GM19099 (cell line): ENCODE data around the gene MR1.
A peak's percentile ranks its signal among the peaks of the same experiment; 100 is the strongest.

Experiments
- POLR2A ChIP-seq: IDR thresholded peaks from 3 replicates; pipeline ENCODE4 v1.6.1; 2011; ENCODE audit warnings: low read depth; ENCODE audit not compliant: insufficient read length; ENCODE audit errors: extremely low read depth

Gene MR1

DNA sequence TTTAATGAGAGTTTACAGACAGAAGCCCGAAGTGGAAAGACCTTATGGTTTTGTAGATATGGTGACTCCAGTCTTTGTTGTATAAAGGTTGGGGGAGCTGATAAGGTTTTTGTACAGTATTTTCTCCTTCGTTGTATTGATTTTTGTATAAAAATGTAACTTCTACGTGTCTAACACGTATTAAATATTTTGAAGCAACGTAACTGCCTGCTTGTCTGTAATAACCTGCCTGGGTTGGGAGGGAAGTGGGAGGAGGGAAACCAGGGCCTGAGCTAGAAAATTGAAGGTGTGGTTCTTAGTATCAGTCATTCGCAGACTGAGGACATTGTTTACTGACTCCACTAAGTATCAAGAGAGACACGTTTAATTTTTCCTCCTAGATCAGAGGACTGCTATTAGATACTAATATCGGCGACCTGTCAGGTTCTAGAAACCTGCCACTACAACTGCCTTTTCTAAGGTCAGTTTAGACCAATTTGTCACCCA, 56.9 kb downstream of the MR1 start:
- no peak for TF ChIP-seq POLR2A

GRCh38 chr1:181091309-181092040, 57.7 kb downstream of the MR1 start:
- TF ChIP-seq POLR2A: no peak

GRCh38 chr1:181092056-181092455, 58.3 kb downstream of the MR1 start:
- TF ChIP-seq POLR2A: no peak

DNA sequence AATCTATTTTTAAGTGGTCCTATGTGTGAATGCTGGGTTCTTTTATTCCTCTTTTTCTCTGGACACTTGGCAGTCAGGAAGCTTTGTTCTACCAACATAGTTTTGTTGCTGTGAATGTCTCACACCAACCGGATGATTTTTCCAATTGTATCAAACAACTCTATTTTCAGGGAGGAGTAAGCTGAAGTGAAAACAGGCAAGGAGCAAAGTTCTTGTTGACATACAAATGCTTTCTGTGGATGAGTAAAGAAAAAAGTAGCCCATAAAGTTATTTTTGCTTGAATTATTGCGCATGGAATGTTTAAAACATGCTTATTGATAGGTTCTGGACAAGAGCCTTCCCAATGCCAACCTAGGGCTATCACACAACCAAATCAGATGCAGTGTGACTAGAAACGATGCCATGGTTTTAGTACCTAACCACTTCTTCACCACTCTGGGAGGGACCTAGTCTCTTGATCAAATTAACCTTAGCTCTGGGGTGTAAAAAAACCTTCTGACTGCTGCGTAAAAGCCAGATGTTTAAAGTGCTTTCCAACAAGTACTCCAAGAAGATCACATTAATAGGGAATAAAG, 59.2 kb downstream of the MR1 start:
- no peak for TF ChIP-seq POLR2A

GRCh38 chr1:181094416-181095212, 60.8 kb downstream of the MR1 start:
- TF ChIP-seq POLR2A: peak; percentile 39

DNA sequence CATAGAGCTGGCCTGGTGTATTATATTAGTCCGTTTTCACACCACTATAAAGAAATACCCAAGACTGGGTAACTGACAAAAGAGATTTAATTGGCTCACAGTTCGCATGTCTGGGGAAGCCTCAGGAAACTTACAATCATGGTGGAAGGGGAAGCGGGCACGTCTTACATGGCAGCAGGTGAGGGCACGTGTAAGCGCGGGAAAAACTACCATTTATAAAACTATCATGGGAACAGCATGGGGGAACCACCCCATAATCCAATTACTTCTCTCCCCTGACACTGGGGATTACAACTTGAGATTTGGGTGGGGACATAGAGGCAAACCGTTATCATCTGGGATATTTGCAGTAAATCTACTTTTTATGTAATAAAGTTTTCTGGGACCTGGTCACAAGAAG, 61.5 kb downstream of the MR1 start:
- no peak for TF ChIP-seq POLR2A

- TF ChIP-seq POLR2A: no peak
These were observed 62.0 kb downstream of the MR1 start for GRCh38 chr1:181095763-181096184.

DNA sequence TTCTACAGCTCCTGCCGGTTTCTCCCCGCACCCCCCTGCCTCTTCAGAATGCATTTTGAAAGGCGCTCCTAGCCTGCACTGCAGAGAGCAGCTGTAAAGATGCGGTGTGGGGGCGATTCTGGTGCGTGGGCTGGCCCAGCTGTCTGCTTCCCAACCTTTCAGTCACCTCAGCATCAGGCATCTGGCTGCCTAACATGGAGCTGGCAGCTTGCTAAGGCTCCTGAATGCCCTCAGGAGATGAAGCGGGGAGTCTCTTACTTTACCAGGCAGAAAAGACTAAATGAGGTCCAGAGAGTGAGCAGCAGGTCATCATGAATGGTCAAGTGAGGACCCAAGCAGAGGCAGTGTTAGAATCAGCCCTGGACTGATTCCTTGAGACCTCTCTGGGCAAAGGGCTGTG, 63.5 kb downstream of the MR1 start:
- TF ChIP-seq POLR2A: no peak

GRCh38 chr1:181099152-181100014, 65.6 kb downstream of the MR1 start:
- no peak for TF ChIP-seq POLR2A

DNA sequence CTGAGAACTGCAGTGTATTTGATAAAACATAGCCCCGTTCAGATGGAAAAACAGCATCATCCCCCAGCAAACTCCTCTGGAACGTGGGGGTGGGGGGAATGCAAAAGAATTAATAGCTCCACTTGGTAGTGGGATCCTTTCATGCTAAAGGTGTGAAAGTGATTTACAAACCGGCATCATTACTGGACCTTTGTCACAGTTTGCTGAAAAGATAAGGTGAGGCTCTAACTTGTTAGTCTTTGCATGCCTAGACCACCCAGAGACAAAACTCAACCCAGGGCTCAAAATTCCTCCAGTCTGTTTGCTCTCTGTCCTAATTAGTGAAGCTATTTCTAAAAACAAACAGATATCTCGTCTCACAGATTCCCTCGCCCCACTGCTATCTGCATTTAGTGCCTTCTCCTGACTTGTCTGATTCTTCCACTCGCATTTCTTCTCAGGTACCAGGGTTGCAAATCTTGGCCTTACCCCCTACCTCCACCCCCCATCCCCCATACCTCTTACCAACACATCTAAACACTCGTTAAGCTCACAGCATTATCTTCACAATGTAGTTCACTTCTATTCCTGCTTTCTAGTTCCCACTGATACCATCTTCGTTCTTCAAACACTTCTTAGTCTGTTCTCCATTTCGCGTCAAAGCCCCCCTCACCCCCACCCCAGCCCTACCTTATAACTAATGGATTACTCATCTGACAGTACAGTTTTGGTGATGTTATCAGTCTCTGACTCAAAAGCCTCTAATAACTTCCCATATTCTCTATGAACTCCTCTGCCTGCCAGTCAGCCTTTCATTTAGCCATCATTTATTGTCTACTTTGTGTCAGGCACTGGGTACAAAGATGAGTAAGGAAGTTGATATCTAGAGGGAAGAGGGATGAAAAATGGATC, 66.5 kb downstream of the MR1 start:
- TF ChIP-seq POLR2A: peak; percentile 45

DNA sequence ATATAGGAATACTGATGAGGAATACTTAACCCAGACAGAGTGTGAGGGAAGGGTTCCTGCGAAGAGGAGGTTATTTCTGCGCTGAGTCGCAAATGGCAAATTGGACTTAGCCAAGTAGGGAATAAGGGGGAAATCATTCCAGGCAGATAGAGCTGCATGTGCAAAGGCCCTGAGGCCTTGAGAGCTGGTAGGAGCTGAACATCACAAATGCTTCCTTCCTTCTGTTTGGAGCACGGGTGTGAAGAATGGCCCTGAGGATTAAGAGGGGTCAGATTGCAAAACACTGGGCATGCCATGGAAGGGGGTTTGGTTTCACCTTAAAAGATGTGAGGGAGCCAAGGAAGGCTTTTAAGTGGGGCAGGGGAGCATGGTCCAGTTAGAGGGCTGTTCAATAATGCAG, 67.2 kb downstream of the MR1 start:
- no peak for TF ChIP-seq POLR2A

DNA sequence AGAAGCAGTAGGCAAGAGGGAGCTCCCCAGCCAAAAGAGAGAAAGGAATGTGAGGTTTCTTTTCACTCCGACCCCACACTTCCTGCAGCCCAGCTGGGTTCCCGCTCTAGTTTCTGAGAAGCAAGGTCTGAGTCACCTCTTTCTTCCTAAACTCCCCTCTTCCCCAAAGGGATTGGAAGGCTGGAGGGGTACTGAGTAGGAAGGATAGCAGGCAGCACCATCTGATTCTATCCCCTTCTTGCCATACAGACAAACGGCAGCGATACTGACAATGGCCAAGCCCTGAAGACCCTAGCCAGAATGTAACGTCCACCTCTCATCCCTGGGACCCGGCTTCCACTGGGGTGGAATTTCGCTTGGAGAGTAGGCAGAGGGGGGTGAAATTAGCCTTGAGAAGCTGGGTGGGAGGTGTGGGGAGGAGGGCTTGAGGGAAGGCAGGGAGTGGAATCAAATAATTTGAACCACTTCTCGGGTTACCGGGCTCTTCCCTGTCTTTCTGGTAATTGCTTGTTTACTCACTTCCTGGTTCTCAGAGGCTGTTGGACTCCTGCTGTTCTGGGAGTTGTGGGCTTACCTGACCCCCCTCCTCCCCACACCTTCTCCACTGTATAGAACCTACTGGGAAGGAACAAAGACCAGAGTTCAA, 67.9 kb downstream of the MR1 start:
- TF ChIP-seq POLR2A: no peak

- TF ChIP-seq POLR2A: no peak
These were observed 69.1 kb downstream of the MR1 start for GRCh38 chr1:181102841-181103240.
